Activated CD4-positive, alpha-beta T cell treated with anti-CD3 and anti-CD28 coated beads for 24 hours (primary cell): ENCODE results near the gene C8A.

Experiments
- DNase-seq, 2 donors: peaks; one replicate each; pipeline ENCODE4 v3.0.0-alpha.2; 2020; ENCODE audit warnings: low read depth in 2 of 2

The C8A gene

GRCh38 chr1:56966698-56966999 lies 112.1 kb downstream of the C8A start:
- DNase-seq, result no peak

GRCh38 chr1:56967355-56967754 lies 112.8 kb downstream of the C8A start:
- DNase-seq, result no peak
